ENCODE measurements around the gene LAGE3. TPM values are rescaled to one million over a fixed set of nuclear protein-coding genes. Genes with fewer than 3 reads are reported as not detected.

The LAGE3 gene
- total and polyA plus RNA-seq, 2 experiments from 2014 or later = 32.2 to 49.4 TPM

- Histone ChIP-seq H3K4me3 (no peak overlapping the region), H4K20me1 (ENCODE audit: insufficient read depth, poor library complexity, severe bottlenecking) (no peaks in the 10 kb centered on the region), H3K27ac (no peak overlapping the region), H3K36me3 (replicated peaks; ENCODE audit: insufficient read depth, low read depth) (no peaks in the 10 kb centered on the region), H3K9me2 (replicated peaks; ENCODE audit: insufficient read depth) (no peaks in the 10 kb centered on the region), H3K4me2 (no peak overlapping the region), H3K4me1 (ENCODE audit: insufficient read depth) (no peaks in the 10 kb centered on the region), H3K27me3 (no peaks in the 10 kb centered on the region), H3K9me3 (ENCODE audit: low read depth) (no peaks in the 10 kb centered on the region), H2AFZ (no peak overlapping the region), H3K79me2 (peaks cover 3% of the 10 kb centered on the region)
- no peak for DNase-seq (ENCODE audit: low spot score)
- no peak for TF ChIP-seq CTCF (IDR thresholded peaks at IDR 0.05; ENCODE audit: poor library complexity)
- 81% methylated on average over 7 of the region's 7 CpGs for WGBS (ENCODE audit: low lambda C conversion rate, missing lambda C conversion rate)
Observed at GRCh38 chrX:154483325-154483724, 4.2 kb upstream of the LAGE3 start.

GRCh38 chrX:154482786-154483185, 3.7 kb upstream of the LAGE3 start:
- Histone ChIP-seq H3K9me2 (replicated peaks; ENCODE audit: insufficient read depth) (no peaks in the 10 kb centered on the region), H3K36me3 (replicated peaks; ENCODE audit: insufficient read depth, low read depth) (no peaks in the 10 kb centered on the region), H3K27ac (no peak overlapping the region), H2AFZ (no peak overlapping the region), H3K4me2 (no peak overlapping the region), H3K4me3 (no peak overlapping the region), H3K4me1 (ENCODE audit: insufficient read depth) (no peaks in the 10 kb centered on the region), H4K20me1 (ENCODE audit: insufficient read depth, poor library complexity, severe bottlenecking) (no peaks in the 10 kb centered on the region), H3K79me2 (peaks cover 3% of the 10 kb centered on the region), H3K9me3 (ENCODE audit: low read depth) (no peaks in the 10 kb centered on the region), H3K27me3 (no peaks in the 10 kb centered on the region)
- no peak for DNase-seq (ENCODE audit: low spot score)
- 79% methylated on average over 7 of the region's 7 CpGs for WGBS (ENCODE audit: low lambda C conversion rate, missing lambda C conversion rate)
- TF ChIP-seq EZH2phosphoT487 (IDR thresholded peaks at IDR 0.05; ENCODE audit: low read depth, severe bottlenecking, unreplicated experiment) (no peak), CTCF (IDR thresholded peaks at IDR 0.05; ENCODE audit: poor library complexity) (no peak), EZH2 (IDR thresholded peaks at IDR 0.05; ENCODE audit: borderline replicate concordance) (no peak)

GRCh38 chrX:154481911-154482601, 3.0 kb upstream of the LAGE3 start:
- Histone ChIP-seq H3K4me3 (no peak overlapping the region), H3K9me3 (ENCODE audit: low read depth) (no peaks in the 10 kb centered on the region), H2AFZ (no peak overlapping the region), H3K27me3 (no peaks in the 10 kb centered on the region), H3K4me2 (no peak overlapping the region), H3K4me1 (ENCODE audit: insufficient read depth) (no peaks in the 10 kb centered on the region), H4K20me1 (ENCODE audit: insufficient read depth, poor library complexity, severe bottlenecking) (no peaks in the 10 kb centered on the region), H3K9me2 (replicated peaks; ENCODE audit: insufficient read depth) (no peaks in the 10 kb centered on the region), H3K79me2 (peaks cover 3% of the 10 kb centered on the region), H3K27ac (no peak overlapping the region), H3K36me3 (replicated peaks; ENCODE audit: insufficient read depth, low read depth) (no peaks in the 10 kb centered on the region)
- no peak for DNase-seq (ENCODE audit: low spot score)
- TF ChIP-seq EZH2 (IDR thresholded peaks at IDR 0.05; ENCODE audit: borderline replicate concordance) (no peak), CTCF (IDR thresholded peaks at IDR 0.05; ENCODE audit: poor library complexity) (no peak), EZH2phosphoT487 (IDR thresholded peaks at IDR 0.05; ENCODE audit: low read depth, severe bottlenecking, unreplicated experiment) (no peak)
- 78% methylated on average over 14 of the region's 14 CpGs for WGBS (ENCODE audit: low lambda C conversion rate, missing lambda C conversion rate)

All from hepatocyte (in vitro differentiated cells).